Activated T-helper 1 cell treated with Interleukin-2 at 50 U/mL for 16 hours (primary cell): Measurements from ENCODE around the gene P2RX3.

Source experiments
- DNase-seq: peaks from one replicate; pipeline ENCODE4 v3.0.0-alpha.2; 2020; ENCODE audit warnings: low read depth

Gene P2RX3

DNA sequence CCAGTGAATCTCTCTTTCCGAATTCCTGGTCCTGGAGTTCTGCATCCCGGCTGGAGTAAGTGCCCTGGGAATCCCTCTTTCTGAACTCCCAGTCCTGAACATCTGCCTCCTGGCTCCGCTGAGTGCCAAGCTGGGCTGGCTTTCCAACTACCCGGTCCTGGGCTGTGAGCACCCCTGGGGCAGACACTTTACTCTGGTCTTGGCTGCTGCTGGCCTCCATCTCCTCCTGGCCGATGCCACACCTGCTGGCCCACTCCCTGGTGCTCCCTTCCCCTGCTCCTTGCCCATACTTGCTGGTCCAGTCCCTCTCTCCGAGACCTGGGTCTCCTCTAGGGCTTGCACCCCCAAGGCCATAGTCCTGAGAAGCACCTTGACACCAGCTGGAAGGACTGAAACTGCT, 28.1 kb upstream of the P2RX3 start:
- DNase-seq = no peak

DNA sequence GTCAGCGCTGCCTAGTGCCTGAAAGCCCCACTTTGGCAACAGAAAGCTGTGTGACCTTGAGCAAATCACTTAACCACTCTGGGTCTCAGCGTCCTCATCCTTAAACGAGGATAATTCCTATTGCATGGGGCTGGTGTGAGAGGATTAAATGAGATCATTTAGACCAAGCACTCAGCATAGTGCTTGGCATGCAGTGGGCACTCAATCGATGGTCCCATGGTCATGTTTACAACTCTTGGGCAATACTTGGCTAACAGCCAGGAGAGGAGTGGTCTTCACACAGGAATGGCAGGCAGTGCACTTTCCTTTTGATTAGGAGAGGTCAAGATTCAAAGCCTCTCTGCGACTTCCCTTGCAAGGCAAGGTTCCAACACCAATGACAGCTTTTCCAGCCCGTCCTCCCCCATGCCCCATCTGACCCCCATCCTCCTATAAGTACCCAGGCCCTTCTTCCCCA, 27.5 kb upstream of the P2RX3 start:
- DNase-seq = no peak

DNA sequence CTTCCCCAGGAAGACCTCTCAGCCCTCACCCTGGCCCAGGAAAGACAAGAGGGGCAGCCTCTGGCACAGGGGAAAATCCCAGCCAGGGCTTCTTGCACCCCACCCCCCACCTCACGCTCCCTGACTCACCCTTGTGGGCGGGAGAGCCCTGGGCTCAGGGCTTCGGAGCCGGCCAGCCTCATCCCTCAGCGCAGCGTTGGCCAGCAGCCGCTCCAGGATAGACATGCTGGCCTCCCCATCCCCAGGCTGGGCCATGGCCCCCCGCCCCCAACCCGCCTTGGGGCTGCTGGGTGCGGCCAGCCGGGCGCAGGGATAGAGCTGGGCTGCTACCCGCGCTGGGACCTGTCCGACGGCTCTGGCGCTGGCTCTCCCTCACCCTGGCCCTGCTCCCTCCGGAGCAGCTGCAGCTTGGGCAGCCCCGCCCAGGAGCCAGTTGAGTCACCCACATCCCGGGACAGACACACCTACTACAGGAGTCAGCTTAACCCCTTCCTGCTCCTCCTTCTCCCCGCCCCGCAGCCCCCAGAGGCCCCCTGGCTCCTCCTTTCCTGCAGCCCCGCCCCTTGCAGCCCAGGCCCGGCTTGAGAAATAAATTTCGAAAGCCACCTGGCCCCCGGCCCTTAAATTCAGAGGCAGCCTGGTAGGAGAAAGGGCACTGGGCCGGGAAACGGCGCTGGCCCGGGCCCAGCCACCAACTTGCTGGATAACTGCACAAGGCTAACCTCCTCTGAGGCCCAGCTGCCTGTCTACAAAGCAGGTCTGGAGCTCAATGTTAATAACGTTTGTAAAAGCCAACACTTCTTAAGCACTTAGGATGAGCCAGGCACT, 26.8 kb upstream of the P2RX3 start:
- peak; percentile 28 for DNase-seq

DNA sequence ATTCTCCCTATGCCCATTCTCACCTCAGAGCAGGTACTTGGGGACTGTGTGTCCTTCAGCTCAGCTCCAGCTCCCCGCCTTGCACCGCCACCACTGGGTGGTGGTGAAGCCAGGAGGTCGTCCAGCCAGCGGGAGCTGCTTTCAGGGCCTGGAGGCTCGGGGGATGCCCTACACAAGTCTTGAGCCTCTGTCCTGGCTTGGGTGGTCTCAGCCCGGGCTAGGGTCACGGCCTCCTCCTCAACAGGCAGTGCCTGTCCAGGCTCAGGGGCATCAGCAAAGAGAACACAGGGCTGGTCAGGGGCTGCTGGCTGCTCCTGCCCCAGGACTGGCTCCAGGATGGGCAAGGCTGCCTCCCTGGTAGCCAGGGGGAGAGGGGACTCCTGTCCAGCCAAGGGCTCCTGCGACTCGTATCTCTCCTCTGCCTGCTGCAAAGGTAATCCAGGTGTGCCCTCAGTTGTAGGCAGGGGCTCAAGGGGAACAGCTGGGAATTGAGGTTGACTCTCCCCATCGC, 25.6 kb upstream of the P2RX3 start:
- DNase-seq = no peak

DNA sequence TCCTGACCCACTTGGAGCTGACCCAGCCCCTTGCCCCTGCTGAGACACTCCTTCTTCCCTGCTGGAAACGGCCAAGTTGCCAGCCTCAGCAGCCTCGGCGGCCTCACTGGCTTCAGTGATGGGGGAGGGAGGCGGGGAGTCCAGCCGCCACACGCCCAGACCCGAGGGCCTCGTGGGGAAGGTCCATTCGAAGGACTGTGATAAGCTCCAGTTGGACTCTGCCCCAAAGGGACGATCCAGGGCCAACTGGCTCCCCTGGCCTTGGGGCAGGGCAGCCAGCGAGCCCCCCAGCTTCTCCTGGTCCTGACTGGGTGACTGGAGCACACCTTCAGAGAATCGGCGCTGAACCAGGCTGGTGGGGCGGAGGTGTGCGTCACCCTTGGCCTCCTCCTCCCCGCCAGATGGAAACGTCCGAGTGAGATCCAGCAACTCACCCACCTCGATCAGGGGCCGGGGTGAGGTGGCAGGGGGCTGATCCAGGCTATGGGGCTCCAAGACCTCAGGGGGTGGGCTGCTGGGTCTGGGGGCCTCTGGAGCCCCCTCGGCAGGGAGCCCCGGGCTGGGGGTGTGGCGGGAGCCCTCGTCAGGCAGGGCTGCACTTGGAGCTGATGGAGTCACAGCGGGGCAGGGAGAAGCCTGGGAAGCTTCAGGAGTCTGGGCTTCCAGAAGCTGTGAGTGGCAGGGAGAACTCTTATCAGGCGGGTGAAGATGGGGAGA, 24.9 kb upstream of the P2RX3 start:
- DNase-seq = no peak

DNA sequence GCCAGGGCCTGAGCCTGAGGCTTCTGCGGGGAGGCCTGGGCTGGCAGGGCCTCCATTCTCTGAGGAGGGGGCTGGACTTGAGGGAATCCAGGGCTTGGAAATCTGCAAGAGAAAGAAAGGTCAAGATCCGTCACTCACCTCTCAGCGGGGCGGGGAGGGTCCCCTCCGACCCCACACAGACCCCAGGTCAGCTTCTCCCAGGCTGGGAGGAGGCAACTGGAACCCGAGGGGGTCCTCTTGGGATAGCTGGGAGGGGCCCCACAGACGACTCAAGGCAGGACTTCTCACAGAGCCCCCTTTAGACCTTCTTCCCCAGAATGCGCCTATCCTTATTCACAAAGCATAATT, 24.4 kb upstream of the P2RX3 start:
- DNase-seq = no peak

DNA sequence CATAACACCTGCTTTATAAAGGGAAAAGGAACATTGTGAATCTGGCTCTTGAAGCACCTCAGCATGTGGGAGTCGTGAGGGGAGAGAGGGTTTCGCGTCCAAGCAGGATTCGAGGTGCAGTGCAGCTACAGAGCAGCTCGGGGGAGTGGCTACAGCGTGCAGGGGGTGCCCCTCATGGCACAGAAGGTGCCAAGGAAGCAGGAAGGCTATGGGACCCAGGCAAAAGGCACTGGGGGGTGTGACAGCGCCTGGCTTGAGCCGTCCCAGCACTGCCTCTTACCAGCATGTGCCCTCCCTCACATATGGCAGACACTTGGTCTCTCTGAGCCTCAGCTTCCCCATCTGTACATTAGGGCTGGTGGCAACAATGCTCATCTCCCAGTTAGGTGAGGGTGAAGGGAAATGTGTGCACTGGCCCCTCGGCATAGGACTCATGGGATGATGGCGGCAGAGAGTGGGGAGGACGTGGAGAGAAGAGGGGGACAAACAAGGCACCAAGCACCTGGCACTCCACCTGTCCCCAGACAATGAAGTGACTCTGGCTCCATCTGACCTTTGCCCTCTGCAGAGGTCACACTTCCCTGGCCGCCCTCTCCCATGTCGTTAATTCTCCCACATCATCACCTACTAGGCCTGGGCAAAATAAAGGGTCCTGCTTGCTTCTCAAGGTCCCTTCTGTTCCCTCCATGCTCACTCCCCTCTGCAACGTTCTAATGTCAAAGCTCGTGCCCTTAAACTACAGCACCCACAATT, 23.8 kb upstream of the P2RX3 start:
- no peak for DNase-seq

DNA sequence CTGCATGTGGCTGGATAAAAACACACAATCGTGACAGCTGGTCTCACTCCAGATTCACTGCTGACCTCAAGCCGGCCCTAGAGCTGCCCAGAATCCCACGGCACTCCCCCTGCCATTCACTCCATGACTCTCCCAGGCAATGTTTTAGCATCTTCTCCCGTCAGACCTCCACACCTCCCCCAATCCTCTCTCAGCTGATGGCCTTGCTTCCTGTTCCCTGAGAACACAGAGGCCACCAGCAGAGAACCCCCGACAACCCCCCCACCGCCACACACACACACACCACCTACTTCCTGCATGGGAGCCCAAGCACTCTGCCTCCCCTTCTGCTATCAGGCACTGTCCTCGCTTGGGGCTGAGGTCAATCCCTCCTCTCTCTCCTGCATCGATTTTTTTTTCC, 22.7 kb upstream of the P2RX3 start:
- DNase-seq = no peak

DNA sequence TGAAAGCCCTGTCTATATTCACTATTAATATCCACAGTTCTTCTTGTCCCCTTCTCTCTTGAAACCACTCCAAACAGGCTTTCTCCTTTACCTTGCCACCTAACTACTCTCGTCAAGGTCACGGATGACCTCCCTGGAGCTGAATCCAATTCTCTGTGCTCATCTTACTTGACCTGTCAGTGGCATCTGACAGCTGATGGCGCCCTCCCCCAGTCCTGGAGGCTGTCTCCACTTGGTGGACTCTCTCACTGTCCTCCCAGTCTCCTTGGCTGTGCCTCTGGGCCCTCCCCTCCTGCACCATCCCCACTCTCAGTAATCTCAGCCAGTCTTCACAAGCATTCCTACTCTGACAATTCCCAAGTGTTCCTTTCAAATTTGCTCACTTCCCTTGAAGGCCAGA, 22.1 kb upstream of the P2RX3 start:
- no peak for DNase-seq

DNA sequence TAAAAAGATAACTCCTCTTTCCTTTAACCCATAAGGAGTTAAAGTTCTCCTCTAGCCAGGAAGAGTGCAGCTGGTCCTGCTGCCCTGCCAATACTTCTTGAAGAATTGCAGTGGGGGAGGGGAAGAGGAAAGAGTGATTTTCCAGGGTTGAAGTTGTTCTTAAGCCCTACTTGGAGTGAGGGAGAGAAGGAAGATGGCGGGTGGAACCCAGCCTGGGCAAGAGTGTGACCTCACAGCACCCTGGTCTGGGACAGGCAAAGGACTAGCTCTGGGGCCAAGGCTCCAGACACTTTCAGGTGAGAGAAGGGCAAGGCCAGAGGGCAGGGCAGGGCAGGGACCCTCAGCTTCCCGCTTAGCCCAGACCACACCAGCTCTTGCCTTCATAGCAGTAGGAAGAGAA, 20.0 kb upstream of the P2RX3 start:
- DNase-seq = no peak

DNA sequence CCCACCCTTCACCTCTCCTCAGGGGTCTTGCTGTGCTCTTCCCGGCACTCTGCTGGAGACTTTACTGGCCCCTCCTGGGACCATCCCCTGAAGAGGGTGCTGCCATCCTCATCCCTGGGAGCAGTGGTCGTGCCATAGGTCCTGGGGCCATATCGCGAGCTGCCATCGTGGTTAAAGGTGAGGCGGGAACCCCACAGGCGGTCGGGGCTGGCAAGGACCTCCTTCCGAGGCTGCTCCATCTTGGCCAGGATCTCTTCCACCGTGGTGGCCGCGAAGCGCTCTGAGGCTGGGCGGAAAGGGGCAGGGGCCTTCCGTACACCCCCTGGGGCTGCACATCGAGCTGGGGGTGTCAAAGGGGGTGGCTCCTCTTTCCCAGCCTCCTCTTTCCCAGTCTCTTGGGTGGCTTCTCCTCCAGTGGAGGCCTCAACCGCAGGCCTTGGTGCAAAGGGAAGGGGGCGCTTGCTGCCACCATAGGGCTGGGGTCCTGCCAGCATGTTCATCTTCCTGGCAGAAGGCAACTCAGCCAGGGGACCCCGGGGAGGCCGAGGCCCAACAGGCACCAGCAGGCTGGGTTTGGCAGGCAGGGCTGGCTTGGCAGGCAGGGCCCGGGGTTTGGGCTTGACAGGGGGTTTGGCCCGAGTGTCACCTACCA, 18.0 kb upstream of the P2RX3 start:
- DNase-seq = no peak

DNA sequence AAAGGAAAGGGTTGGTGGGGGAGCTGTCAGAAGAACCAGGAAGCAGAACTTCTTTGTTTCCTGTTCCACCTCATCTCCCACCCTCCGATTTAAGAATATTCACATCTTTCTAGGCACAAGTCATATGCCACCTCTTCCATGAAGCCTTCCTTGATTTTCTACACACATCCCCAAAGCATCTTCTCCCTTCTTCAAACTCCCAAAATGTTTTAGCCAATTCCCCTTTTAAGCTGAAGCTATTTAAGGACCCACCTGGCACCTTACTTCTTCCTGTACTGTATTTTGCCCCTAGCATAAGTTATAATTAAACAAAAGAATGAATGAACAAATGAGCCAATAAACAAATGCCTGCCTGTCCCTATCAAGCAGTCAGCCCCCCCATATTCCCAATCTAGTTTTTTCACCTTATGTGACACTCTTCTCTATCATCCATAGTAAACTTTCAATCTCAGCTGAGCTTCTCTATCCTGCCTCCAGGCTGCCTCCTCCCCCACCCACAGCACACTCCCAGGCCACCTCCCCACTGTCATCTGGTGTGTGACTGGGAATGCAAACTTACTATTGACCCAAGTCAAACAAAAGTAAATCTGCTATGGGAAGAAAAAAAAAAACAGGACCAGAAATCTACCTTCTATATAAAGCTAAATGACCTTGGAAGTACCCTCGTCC, 17.3 kb upstream of the P2RX3 start:
- DNase-seq = no peak

DNA sequence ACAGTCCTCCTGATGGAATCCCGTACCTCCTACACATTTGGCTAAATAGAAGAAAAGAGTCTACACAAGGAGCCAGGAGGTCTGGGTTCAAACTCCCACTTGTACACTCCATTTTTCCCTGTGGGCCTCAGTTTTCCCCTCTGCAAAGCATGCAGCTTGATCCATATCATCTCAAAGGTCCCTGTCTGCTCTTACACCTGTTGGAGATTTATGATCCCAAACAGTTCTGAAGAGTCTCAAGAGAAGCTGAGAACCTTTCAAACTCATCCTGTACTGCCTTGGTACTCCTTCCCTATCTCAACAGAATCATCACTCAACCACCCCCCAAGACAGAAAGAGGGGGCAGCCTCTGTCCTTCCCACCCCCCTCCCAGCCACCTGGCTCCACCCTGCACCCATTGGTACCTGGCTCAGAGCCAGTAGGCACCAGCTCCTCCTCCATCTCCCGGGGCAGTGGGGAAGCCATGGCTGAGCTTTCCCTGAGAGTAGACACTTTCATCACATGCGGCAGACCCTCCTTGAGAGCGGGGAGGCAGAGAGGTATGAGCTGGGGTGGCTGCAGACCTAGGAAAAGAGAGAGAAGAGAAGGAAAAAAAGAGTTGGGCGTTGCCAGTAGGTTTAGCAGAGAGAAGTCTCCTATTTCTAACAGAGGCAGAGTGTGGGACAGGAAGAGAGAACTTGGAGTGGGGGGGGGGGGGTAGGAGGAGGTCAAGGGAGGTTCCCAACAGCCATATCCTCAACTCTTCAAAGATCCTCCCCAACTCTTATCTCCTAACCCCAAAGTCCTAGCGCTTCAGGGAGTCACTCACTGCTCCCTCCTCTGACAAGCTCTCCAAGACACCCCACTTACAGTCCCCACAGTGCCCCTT, 16.5 kb upstream of the P2RX3 start:
- DNase-seq = no peak

DNA sequence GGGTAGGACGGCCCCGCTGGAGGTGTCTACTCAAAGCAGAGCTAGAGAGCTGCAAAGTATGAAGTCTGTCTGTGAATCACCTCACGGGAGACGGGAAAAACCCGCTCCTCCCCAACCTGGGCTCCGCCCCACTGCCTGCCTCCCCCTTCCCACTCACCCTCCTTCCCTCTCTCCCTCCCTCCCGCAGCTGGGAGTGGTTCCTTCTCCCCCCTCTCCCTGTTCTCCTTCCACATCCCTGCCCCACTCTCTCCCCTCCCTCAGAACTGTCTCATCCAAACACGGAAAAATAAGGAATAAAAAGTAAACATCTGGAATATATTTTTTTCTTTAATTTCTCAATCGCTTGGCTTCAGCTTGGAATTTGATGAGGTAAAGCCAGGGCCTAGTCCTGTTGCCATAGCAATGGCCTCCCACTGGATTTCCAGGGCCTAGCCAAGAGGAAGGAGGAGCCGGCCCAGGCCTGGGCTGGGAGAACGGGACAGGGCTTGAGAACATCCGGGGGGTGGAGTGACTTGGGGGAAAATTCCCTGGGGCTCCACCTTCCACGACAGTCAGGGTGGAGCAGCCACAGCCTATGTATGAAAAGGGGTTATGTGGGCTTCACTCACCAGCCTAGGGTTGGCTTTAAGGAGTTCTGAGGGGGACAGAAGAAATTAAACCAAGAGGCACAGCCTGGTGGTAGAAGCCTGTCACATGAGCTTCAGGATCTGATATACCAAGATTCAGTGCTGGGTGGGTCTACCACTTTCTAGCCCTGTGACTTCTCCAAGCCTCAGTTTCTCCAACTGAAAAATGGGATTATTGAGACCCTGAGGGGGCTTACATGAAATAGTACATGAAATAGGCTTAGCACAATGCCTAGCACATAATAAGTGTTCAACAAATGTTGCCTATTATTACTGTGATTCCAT, 15.6 kb upstream of the P2RX3 start:
- no peak for DNase-seq

DNA sequence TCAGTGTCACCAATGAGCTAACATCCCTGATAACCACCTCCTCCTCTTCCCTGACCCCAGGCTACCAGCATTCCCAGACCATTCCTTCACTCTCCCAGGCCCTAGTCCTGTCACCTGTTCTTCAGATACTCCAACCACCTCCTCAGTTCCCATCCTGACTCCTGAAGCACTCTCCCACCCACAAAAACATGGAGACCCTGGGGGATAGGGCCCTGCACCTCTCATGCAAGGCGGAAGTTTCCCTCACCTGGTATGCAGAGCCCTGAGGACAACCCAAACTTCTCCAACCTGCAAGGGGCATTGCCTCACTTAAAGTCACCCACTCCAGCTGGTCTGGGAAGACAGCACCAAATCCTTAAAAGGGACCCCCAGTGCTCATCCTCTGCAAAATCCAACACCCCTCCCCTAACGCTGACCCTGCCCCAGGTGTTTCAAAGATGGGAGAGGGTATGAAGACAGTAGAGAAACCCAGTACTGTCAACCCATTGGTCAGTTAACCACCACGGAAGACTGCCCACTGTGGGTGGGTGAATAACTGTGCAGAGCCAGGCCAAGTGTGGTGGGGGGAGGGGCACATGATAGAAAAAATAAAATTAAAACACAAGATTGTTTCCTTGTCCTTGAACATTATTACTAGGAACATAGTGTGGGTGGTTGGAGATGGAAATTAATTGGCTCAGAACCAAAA, 14.8 kb upstream of the P2RX3 start:
- no peak for DNase-seq

DNA sequence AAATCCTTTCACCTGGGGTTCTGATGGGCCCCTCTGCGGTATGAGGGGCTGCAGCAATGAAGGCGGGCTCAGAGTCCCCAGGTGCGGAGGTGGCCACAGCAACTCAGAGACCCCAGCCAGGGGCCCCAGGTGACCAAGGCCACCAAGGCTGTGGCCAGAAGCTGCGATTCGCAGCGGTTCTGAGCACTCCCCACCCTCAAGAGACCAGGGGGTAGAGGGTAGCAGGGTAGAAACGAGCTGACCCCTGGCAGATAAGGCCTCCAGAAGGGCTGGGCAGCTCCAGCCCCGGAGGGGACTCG, 14.3 kb upstream of the P2RX3 start:
- no peak for DNase-seq

DNA sequence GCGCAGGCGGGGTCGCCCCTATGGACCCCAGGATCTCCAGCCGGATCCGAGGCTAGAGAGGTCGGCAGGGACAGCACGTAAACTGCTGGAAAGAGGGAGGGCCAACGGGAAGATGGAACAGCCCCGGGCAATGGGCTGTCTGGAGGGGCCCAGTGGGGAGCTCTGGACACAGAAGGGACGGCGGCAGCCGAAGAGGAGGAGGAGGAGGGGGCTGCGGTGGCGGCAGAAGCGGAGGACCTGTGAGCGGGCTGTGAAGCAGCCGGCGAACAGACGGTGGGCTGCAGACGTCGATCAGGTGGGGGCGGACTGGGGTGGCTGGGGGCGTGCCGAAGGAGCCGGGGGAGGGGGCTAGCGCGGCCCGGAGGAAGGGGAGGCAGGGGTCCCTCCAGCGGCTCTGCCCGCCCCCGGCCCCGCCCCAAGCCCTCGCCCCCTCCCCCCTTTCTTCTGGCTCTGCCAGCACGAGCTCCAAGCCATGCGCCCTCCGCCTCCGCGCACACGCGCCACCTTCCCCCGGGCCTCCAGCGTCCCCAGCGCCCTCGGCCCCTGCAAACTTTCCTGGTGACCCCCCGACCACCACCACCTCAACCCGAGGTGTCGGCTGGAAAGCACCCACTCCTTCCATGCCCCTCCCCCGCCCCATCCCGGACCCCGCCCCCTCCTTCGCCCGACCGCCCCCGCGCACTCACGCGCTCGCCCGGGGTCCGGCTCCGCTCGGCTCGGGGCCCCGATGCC, 13.8 kb upstream of the P2RX3 start:
- no peak for DNase-seq
